ENCODE results near the gene INF2. TPM values are rescaled to one million over a fixed set of nuclear protein-coding genes. Genes with fewer than 3 reads are reported as not detected.

INF2 gene
- total and polyA plus RNA-seq, 2 experiments from 2014 or later: 36.7 to 75.5 TPM

DNA sequence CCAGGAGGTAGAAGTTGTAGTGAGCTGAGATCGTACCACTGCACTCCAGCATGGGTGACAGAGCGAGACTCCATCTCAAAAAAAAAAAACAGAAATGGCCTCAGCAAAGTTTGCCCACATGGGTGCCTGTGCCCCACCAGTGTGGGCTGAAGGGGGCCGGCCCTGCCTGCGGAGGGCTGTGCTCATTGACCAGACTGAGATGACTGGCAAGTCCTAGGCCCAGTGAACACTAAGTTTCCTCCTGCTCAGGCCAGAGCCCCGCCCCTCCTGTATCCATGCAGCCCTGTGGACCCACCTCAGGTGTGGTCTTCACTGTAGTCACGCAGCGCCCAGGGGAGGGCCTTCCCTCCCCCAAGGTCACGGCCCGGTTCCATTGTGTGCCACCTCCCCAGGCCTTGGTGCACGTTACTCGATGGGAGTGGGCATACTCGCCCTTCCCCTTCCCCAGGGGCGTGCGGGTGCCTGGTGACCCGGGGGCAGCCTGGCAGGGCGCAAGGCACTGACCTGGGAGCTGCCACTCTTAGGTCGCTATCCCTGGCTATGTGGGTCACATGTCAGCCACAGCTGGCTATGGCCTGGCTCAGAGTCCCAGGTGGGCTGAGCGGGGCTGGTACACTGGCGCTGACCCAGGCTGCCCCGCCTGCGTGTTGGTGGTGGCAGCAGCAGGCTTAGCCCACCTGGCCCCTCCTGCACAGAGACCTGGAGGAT lies 16.1 kb downstream of the INF2 start:
- peaks cover 37% of the 10 kb centered on the region for H3K36me3 Mint-ChIP-seq (ENCODE audit: low read depth)
- no peak overlapping the region for H3K4me2 ChIP-seq
- H3K27ac Mint-ChIP-seq: no peak overlapping the region
- peaks cover 10% of the 10 kb centered on the region; the same call in 1 of the 2 replicates for H3K4me1 ChIP-seq (ENCODE audit: insufficient read depth)
- 0 out of 2 replicates have a peak, but pooled peaks cover 2% of the 10 kb centered on the region for H3F3A ChIP-seq (replicated peaks; ENCODE audit: low read depth)
- TF ChIP-seq POLR2AphosphoS5 (IDR thresholded peaks at IDR 0.05; ENCODE audit: low read depth) (no peak), CREB1 (CRISPR knock-in tag; IDR thresholded peaks at IDR 0.05; ENCODE audit: low read depth) (no peak), ZNF462 (CRISPR knock-in tag; IDR thresholded peaks at IDR 0.05) (no peak), JUNB (IDR thresholded peaks at IDR 0.05; ENCODE audit: unreplicated experiment) (no peak), EZH2 (IDR thresholded peaks at IDR 0.05; ENCODE audit: low read depth, unreplicated experiment) (no peak), ZNF331 (CRISPR knock-in tag; IDR thresholded peaks at IDR 0.05; ENCODE audit: low read depth) (no peak), NANOG (IDR thresholded peaks at IDR 0.05; ENCODE audit: borderline replicate concordance) (no peak), ZNF114 (CRISPR knock-in tag; IDR thresholded peaks at IDR 0.05) (no peak), STAT1 (IDR thresholded peaks at IDR 0.05; ENCODE audit: unreplicated experiment) (no peak), EZH2phosphoT487 (IDR thresholded peaks at IDR 0.05; ENCODE audit: unreplicated experiment) (no peak), REST (IDR thresholded peaks at IDR 0.05; ENCODE audit: unreplicated experiment) (no peak)
- TF ChIP-seq, protein P1, sequence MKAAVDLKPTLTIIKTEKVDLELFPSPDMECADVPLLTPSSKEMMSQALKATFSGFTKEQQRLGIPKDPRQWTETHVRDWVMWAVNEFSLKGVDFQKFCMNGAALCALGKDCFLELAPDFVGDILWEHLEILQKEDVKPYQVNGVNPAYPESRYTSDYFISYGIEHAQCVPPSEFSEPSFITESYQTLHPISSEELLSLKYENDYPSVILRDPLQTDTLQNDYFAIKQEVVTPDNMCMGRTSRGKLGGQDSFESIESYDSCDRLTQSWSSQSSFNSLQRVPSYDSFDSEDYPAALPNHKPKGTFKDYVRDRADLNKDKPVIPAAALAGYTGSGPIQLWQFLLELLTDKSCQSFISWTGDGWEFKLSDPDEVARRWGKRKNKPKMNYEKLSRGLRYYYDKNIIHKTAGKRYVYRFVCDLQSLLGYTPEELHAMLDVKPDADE (IDR thresholded peaks at IDR 0.05): no peak
- TF ChIP-seq, protein P2, sequence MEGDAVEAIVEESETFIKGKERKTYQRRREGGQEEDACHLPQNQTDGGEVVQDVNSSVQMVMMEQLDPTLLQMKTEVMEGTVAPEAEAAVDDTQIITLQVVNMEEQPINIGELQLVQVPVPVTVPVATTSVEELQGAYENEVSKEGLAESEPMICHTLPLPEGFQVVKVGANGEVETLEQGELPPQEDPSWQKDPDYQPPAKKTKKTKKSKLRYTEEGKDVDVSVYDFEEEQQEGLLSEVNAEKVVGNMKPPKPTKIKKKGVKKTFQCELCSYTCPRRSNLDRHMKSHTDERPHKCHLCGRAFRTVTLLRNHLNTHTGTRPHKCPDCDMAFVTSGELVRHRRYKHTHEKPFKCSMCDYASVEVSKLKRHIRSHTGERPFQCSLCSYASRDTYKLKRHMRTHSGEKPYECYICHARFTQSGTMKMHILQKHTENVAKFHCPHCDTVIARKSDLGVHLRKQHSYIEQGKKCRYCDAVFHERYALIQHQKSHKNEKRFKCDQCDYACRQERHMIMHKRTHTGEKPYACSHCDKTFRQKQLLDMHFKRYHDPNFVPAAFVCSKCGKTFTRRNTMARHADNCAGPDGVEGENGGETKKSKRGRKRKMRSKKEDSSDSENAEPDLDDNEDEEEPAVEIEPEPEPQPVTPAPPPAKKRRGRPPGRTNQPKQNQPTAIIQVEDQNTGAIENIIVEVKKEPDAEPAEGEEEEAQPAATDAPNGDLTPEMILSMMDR (conservative IDR thresholded peaks at IDR 0.05; ENCODE audit: low read depth in 2 of 2): no peak
- H3K27me3 ChIP-seq (ENCODE audit: insufficient read depth): no peaks in the 10 kb centered on the region
- no peak overlapping the region for H3K4me3 Mint-ChIP-seq
- peaks cover 12% of the 10 kb centered on the region; the same call in 1 of the 2 replicates for H3K36me3 ChIP-seq (ENCODE audit: insufficient read depth)
- no peaks in the 10 kb centered on the region for H4K20me1 ChIP-seq (replicated peaks; ENCODE audit: insufficient read depth)
- no peak; the same call in 2 of the 3 replicates for ATAC-seq
- H2AFZ ChIP-seq: no peak overlapping the region
- peaks cover 10% of the 10 kb centered on the region for H3K27me3 Mint-ChIP-seq (ENCODE audit: insufficient read depth, low read depth, poor library complexity)
- peaks cover 13% of the 10 kb centered on the region for H3K4me1 Mint-ChIP-seq
- H3K79me2 ChIP-seq (replicated peaks; ENCODE audit: insufficient read depth): no peaks in the 10 kb centered on the region
- no peaks in the 10 kb centered on the region for H3K9me2 ChIP-seq (ENCODE audit: insufficient read depth)
- DNase-seq (ENCODE audit: low spot score): no peak
- no peak overlapping the region for H3K27ac ChIP-seq (ENCODE audit: low read depth)
- peaks cover 19% of the 10 kb centered on the region for H3K9me3 Mint-ChIP-seq
- H3K4me3 ChIP-seq: no peak overlapping the region
